Epithelial cell of esophagus (primary cell): ENCODE results near the gene RPS6KA3.

Experiments used
- DNase-seq: peaks from one replicate; pipeline ENCODE4 v3.0.0; 2010; ENCODE audit warnings: low read depth
- H3K4me3 ChIP-seq: 2 replicates; pipeline ENCODE4 v1.5.1; 2011; ENCODE audit warnings: mild to moderate bottlenecking, low read length, control low read depth
- TF ChIP-seq, protein P1 (sequence below): IDR thresholded peaks from 2 replicates; pipeline ENCODE4 v1.5.1; 2011; ENCODE audit warnings: low read depth, mild to moderate bottlenecking, low read length, control low read depth, inconsistent platforms; ENCODE audit not compliant: insufficient read depth; ENCODE audit errors: missing control alignments

The RPS6KA3 gene

GRCh38 chrX:20265726-20266681 is 705 bp downstream of the RPS6KA3 start:
- TF ChIP-seq, protein P1, sequence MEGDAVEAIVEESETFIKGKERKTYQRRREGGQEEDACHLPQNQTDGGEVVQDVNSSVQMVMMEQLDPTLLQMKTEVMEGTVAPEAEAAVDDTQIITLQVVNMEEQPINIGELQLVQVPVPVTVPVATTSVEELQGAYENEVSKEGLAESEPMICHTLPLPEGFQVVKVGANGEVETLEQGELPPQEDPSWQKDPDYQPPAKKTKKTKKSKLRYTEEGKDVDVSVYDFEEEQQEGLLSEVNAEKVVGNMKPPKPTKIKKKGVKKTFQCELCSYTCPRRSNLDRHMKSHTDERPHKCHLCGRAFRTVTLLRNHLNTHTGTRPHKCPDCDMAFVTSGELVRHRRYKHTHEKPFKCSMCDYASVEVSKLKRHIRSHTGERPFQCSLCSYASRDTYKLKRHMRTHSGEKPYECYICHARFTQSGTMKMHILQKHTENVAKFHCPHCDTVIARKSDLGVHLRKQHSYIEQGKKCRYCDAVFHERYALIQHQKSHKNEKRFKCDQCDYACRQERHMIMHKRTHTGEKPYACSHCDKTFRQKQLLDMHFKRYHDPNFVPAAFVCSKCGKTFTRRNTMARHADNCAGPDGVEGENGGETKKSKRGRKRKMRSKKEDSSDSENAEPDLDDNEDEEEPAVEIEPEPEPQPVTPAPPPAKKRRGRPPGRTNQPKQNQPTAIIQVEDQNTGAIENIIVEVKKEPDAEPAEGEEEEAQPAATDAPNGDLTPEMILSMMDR, result no peak
- peak overlapping the region; percentile 67 for H3K4me3 ChIP-seq
- DNase-seq, result peak; percentile 29

DNA sequence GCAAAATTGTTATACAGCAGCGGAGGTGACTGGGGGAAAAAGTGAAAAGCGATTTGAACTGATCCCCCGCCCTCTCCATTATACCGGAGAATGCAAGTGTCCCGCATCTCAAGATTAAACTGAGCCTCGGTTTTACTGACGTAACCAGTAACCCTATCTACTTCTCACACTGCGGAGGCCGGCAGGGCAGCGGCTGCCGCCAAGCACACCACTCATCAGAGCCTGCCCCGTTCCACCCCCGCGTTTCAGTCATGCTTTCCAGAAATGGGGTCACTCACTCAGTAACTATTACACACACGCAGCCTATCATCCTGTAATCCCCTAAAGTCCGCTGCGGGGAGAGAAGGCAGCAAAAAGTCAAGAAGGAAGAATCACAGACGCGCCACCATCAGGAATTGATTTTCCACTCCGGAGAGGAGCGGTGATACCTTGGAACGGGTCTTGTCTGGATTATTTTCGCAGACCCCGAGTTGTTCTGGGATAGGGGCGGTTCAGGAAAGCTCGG is 1.4 kb downstream of the RPS6KA3 start:
- DNase-seq, result peak; percentile 83
- peak overlapping the region; percentile 67 for H3K4me3 ChIP-seq
- TF ChIP-seq, protein P1, result no peak

GRCh38 chrX:20263474-20263873 is 3.2 kb downstream of the RPS6KA3 start:
- DNase-seq, result peak; percentile 22
- no peak overlapping the region for H3K4me3 ChIP-seq
- TF ChIP-seq, protein P1, result no peak

DNA sequence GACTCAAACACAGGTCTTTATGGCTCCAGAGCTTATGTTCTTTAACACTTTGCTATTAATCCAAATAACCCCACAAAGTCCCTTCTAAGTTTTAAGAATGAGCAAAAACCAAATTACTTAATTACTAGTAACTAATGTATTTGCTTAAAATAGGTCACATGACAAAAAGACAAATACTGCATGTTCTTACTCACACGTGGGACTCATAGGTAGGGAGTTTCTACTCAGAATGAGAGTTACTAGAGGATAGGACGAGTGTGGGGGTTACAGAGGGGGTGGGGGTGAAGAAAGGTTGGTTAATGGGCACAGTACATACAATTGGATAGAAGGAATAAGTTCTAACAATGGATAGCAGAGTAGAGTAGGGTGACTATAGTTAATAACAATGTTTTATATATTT is 5.8 kb downstream of the RPS6KA3 start:
- H3K4me3 ChIP-seq, result no peak overlapping the region
- DNase-seq, result peak; percentile 19
- TF ChIP-seq, protein P1, result no peak

DNA sequence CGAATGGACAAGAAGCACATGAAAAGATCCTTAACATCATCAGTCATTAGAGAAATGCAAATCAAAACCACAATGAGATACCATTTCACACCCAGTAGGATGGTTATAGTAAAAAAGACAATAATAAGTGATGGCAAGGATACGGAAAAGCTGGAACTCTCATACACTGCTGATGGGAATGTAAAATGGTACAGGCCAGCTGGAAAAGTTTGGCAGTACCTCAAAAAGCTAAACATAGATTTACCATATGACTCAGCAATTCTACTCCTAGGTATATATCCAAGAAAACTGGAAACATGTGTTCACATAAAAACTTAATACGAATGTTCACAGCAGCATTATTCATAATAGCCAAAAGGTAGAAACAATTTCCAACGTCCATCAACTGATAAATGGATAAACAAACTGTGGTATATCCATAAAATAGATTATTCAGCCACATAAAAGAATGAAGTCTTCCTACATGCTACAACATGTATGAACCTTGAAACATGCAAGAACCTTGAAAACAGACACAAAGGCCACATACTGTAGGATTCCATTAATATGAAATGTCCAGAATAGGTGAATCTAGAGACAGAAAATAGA is 11.9 kb downstream of the RPS6KA3 start:
- DNase-seq, result no peak
- TF ChIP-seq, protein P1, result no peak
- no peak overlapping the region for H3K4me3 ChIP-seq

DNA sequence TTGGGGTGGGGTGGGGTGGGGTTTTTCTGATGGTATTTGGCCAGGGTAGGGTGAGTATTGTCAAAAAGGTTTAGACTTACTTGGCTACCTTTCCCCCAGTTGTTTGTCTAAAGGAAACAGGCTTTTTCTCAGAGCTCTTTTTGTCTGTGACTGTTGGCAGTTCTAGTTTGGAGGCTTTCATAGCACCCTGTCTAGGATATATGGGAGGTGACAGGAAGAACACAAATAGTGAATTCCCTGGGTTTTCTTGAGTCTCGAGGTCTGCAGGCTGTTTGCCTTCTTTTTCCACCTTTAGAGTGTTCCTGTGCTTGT is 13.5 kb downstream of the RPS6KA3 start:
- TF ChIP-seq, protein P1, result no peak
- no peak overlapping the region for H3K4me3 ChIP-seq
- no peak for DNase-seq
